Epithelial cell of alveolus of lung (primary cell): ENCODE results near the gene FGD4. TPM values are rescaled to one million over a fixed set of nuclear protein-coding genes. Genes with fewer than 3 reads are reported as not detected.

ENCODE experiments used
- total RNA-seq: library from RNA; depleted of rRNA; stranded (reverse); fragments of >200 nt; gene quantifications from 2 replicates; pipeline ENCODE4 v1.2.1, GENCODE V29; 2015

The FGD4 gene
- total RNA-seq, result 6.7 and 10.5 TPM in 2 replicates

GRCh38 chr12:32399370-32400113 lies at the start of gene FGD4:
TSS of gene FGD4 (plus strand) at chr12:32399558.

GRCh38 chr12:32679091-32679919 lies 279.9 kb downstream of the FGD4 start, which contains the start of gene DNM1L:
TSS of gene DNM1L (plus strand) at chr12:32679301. CDS start at chr12:32679364, 63 bp downstream.

